Dedifferentiated amniotic fluid mesenchymal stem cell (primary cell): ENCODE data around the gene VSNL1.
"Not testable (repeated sequence)": the region's sequence is repeated elsewhere in the genome, so short reads cannot be mapped to it uniquely, and the experiment has no call there.

Source experiments
- DNase-seq: peaks from one replicate; pipeline ENCODE4 v3.0.0-alpha.2; 2016; ENCODE audit errors: extremely low spot score

The VSNL1 gene

GRCh38 chr2:17542471-17542870, 2.0 kb downstream of the VSNL1 start:
- no peak for DNase-seq

GRCh38 chr2:17543131-17543660, 2.7 kb downstream of the VSNL1 start:
- DNase-seq: no peak

GRCh38 chr2:17543848-17544247, 3.4 kb downstream of the VSNL1 start:
- DNase-seq: no peak

GRCh38 chr2:17544256-17544655, 3.8 kb downstream of the VSNL1 start:
- no peak for DNase-seq

GRCh38 chr2:17545680-17546613, 5.5 kb downstream of the VSNL1 start:
- DNase-seq: no peak

GRCh38 chr2:17547237-17547636, 6.7 kb downstream of the VSNL1 start:
- no peak for DNase-seq

GRCh38 chr2:17547737-17548136, 7.2 kb downstream of the VSNL1 start:
- DNase-seq: no peak

GRCh38 chr2:17550907-17551306, 10.4 kb downstream of the VSNL1 start:
- DNase-seq: no peak

GRCh38 chr2:17555150-17555549, 14.7 kb downstream of the VSNL1 start:
- DNase-seq: no peak

- no peak for DNase-seq
Observed at GRCh38 chr2:17557596-17557995, 17.1 kb downstream of the VSNL1 start.

GRCh38 chr2:17558053-17558452, 17.6 kb downstream of the VSNL1 start:
- no peak for DNase-seq

- no peak for DNase-seq
Observed at GRCh38 chr2:17558878-17559277, 18.4 kb downstream of the VSNL1 start.

GRCh38 chr2:17565726-17566125, 25.2 kb downstream of the VSNL1 start:
- DNase-seq: not testable (repeated sequence)

- DNase-seq: no peak
Observed at GRCh38 chr2:17571681-17572080, 31.2 kb downstream of the VSNL1 start.

GRCh38 chr2:17573085-17573803, 32.7 kb downstream of the VSNL1 start:
- DNase-seq: no peak

- DNase-seq: no peak
Observed at GRCh38 chr2:17573804-17574175, 33.3 kb downstream of the VSNL1 start.

- DNase-seq: no peak
Observed at GRCh38 chr2:17574406-17575073, 34.0 kb downstream of the VSNL1 start.

- no peak for DNase-seq
Observed at GRCh38 chr2:17576802-17577201, 36.3 kb downstream of the VSNL1 start.

GRCh38 chr2:17578466-17578928, 38.0 kb downstream of the VSNL1 start:
- DNase-seq: no peak

- no peak for DNase-seq
Observed at GRCh38 chr2:17579605-17580318, 39.3 kb downstream of the VSNL1 start.

- no peak for DNase-seq
Observed at GRCh38 chr2:17580319-17580715, 39.8 kb downstream of the VSNL1 start.
